Gastroesophageal sphincter (tissue), 2 donors: ENCODE data around the gene ADGRG3.

ENCODE experiments used
- EP300 ChIP-seq: sonication (generic); formaldehyde crosslinking; IDR thresholded peaks from one replicate; pipeline ENCODE4 v1.6.1; 2017; ENCODE audit warnings: antibody characterized with exemption, mild to moderate bottlenecking
- POLR2A ChIP-seq, 2 donors: fragments of 450-650 bp; IDR thresholded peaks; one replicate each; pipeline ENCODE4 v1.6.1; 2017; ENCODE audit warnings: antibody characterized with exemption in 2 of 2, mild to moderate bottlenecking in 2 of 2, moderate library complexity in 1 of 2

DNA sequence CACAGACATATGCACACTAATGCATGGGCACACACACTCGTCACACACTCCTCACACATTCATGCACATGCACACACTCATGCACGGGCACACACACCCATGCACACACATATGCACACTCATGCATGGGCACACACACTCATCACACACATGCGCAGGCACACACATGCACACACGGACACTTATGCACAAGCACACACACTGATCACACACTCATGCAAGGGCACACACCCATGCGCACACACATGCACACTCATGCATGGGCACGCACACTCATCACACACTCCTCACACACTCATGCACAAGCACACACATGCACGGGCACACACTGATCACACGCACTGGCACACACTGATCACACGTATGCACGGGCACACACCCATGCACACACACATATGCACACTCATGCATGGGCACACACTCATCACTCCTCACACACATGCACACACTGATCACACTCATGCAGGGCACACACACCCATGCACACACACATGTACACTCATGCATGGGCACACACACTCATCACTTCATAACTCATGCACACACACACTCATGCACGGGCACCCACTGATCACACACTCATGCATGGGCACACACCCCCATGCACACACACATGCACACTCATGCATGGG, 23.6 kb upstream of the ADGRG3 start:
- TF ChIP-seq POLR2A (IDR thresholded peaks at IDR 0.05): no peak
- no peak for TF ChIP-seq EP300
